Measurements from ENCODE around the gene UBE2S.
"Not testable (repeated sequence)": the region's sequence is repeated elsewhere in the genome, so short reads cannot be mapped to it uniquely, and the experiment has no call there.

UBE2S gene

DNA sequence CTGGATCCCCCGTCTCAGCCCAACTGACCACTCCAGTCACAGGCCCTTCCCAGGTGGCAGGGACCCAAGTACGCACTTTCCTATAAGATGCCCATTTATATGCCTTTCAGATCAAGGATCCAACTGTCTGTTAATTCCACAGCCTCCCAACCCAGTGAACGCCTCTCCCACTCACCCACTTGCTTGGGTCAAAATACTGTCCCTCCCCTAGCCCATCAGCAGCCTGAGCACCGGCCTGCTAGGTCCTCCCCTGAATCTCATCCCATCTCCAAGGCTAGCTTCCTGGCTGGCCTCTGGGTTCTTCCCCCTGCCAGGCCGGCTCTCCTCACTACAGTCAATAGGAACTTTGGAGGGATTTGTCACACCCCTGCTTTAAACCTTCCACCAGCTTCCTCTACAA is 1.9 kb downstream of the UBE2S start:
- DNase-seq: no peak

DNA sequence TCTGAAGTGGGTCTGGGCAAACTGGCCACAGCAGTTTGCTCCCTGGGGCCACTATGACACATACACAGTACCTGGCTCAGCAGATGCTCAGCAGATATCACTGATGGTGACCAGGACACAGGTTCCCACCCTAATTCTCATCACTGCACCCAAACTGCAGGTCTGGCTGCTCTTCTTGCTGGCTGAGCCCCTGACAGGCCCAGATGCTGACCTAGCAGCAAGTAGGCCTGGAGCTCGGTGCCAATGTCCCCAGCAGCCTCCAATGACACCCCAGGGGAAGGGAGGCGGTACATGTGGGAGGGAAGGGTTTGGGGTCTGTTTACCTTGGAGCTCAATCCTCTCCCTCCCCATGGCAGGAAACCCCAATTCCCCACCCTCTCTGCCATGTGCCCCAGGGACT is 5.1 kb downstream of the UBE2S start:
- DNase-seq: no peak

DNA sequence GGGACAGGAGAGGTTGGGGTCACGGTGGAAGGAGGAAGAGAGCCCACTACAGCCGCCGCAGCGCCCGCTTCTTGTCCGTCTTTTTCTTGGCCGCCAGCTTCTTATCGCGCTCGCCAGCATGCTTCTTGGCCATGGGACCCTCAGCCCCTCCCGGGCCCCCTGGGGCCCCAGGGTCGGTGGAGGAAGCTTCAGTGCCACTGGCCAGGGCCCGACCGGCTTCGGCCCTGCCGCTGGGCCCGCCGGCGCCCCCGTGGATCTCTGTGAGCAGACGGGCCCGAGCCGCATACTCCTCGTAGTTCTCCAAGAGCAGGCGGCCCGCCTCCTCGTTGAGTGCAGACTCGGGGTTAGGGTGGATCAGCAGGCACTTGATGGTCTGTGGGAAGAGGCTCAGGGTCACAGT is 6.2 kb downstream of the UBE2S start:
- DNase-seq: not testable (repeated sequence)

DNA sequence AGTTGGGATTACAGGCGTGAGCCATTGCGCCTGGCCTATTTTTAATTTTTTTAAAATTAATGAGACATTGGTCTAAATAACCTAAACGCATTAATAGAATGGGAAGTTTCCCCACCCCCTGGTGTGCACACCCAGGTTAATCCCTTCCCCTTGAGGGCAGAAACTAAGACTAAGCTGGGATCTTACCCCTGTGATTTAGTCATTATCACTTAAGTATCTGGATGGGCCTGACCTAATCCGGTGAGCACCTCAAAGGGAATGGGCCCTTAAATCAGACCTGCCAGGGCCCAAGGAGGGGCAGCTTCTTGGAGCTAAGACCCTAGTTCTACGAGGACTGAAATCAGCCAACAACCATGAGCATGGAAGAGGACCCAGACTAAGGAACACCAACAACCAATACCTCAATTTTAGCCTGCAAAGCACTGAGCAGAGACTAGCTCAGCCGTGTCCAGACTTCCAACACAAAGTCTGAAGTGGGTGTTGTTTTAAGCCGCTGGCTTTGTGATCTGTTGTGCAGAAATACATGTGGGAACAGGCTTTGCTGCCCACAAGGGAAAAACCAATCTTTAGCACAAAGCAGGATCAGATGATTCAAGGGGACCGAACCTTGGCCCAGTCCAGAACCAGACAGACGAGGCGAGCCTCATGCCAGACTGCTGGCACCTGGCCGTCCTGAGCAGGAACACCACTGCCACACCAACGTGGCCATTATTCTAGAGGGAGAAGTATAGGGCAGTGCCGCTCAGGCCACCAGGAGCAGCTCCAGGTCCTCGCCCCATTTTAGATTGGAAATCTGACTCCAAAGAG is 7.1 kb downstream of the UBE2S start:
- no peak for DNase-seq

DNA sequence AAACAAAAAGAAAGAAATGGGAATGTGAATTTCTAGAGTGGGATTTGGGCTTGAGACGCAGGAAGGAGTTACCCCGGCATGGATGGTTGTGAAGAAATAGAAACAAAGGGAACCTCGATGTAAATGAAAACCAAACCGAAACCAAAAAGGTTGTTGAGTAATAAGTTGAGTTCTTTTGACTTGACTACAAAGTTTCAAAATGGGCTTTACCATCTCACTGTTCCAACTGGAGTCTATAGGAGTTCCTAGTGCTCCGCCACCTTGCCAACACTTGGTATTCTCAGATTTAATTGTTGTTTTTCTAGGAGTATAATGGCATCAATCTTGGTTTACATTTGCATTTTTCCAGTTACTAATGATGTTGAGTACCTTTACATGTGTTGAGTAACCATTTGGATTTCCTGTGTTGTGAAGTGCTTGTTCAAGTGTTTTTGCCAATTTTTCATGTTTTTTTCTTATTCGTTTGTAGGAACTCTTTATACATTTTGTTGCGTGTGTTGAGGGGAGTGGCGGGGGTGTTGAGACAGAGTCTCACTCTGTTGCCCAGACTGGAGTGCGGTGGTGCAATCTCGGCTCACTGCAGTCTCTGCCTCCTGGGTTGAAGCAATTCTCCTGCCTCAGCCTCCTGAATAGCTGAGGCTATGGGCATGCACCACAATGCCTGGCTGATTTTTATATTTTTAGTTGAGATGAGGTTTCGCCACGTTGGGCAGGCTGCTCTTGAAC is 9.2 kb downstream of the UBE2S start:
- no peak for DNase-seq

DNA sequence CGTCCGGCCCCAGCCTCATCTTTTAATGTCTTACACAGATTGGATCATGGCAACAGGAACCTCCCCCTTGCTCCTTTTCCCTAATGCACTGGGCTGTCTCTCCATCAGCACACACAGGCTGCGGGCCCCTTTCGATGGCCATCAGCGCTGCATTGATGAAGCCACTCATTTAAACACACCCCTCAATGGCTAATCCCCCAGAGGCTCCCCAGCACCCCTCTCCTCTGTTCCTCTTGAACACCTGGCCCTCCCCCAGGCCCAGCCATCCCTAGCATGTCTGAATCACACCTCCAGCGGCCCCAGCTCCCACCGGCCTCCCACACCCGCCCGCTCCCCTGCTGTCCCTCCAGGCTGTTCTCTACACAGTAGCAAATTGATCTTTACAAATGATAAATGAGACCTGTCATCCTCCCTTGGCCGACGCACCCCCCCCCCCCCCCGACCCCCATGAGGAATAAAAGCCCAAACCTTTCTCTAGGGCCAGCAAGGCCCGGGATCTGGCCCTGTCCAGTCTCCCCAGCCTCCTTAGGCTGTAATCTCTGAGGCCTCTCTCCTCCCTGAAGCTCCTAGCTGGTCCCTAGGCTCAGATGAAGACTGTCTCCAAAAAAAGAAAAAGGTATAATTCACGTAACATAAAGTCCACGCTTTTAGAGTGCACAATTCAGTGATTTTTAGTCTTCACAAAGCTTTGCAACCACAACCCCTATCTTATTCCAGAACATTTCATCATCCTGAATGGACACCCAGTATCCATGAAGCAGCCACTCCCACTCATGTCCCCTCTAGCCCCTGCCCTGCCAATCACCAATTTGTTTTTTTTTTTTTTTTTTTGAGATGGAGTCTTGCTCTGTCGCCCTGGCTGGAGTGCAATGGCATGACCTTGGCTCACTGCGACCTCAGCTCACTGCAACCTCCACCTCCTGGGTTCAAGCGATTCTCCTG is 14.5 kb downstream of the UBE2S start:
- DNase-seq: no peak

DNA sequence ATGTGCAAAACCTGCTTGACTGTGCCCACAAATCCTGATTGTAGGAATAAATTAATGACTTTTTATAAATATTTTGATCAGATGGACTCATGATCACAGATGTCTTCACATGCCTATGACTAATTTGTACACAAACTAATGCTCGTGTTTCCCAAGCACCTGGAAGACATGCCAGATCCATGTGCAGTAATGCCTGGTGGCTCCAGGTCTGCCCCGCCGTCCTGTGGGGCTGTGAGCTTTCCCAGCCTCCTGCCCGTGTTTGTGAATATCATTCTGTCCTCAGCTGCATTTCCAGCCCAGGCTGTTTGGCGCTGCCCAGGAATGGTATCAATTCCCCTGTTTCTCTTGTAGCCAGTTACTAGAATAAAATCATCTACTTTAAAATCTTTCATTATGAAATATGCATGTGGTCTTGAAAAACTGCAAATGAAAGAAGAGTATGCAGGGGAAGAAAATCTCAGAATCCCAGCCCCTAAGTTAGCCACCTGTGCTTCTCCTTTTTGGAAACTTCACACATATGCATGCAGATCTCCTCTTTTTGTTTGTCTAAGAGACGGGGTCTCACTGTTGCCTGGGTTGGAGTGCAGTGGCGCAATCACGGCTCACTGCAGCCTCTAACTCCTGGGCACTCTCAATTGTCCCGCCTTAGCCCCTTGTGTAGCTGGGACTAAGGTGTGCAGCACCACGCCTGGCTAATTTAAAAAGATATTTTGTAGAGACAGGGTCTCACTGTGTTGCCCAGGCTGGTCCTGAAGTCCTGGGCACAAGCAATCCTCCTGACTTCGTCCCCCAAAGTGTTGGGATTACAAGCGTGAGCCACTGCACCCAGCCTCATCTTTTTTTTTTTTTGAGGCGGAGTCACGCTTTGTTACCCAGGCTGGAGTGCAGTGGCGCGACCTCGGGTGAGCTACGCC is 15.6 kb downstream of the UBE2S start:
- no peak for DNase-seq

DNA sequence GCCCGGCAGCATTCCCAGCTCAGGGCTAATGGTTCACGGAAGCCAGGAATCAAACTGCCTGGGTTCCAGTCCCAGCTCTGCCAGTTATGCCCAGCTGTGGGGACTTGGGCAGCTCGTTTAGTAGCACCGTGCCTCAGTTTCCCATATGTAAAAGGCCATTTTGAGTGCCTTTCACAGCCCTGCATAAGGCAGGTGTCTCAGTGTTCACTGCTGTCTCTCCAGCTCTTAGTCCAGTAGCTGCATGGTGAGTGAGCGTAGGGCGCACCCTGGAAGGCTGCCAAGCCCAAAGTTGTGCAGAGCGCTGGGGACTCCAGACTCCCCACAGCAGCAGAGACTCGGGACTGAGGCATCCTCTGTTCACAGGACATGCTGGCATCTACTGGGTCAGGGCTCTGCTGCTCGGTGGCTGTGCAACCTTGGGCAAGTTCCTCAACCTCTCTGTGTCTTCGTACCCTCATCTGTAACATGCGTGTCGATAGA is 16.4 kb downstream of the UBE2S start:
- no peak for DNase-seq

DNA sequence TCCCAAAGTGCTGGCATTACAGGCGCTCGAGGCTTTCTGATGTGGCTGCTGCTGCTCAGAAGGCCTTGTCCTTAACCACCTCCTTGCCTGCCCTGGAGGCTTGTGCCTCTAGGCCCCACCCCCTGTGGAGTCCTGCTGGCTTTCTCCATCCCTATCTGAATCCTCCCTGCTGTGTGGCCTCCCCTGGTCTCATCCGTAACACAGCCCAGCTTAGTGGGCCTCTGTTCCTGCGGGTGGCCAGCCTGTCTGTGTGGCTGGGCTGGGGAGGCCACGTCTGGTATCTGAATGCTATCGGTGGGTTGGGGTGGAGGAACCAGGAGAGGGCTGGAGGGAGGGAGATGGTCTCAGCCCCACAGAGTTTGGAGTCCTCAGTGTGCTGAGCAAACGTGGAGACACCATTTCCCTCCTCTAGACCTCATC is 17.1 kb downstream of the UBE2S start:
- DNase-seq: no peak

DNA sequence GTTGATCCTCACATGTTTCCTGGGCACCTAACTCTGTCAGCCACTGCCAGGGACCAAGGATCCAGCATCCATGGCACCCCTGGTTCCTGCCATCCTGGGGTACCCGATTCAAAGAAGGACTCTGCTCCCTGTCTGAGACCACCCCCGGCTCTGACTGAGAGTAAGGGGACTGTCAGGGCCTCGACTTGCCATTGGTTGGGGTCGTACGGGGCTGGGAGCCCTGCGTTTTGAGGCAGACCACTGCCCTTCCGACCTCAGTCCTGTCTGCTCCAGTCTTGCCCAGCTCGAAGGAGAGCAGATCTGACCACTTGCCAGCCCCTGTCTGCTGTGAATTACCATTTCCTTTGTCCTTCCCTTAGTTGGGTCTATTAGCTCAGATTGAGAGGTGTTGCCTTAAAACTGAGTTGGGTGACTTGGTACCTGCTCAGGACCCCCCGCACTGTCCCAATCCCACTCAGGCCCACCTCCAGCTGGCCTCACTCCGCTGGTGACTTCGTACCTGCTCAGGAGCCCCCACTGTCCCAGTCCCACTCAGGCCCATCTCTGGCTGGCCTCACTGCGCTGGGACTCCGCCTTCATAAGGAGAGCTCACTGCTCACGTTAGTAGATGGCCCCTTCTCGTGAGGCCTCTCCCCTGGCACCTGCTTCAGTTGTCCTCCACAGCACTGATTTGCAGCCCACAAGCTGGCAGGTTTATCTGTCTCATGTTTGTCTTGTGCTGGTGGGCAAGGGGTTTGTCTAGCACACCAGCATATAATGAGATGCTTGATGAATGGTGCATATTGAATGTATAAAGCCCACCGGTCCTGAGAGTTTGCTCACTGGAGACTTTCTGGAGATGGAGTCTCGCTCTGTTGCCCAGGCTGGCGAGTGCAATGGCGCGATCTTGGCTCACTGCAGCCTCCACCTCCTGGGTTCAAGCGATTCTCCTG is 17.9 kb downstream of the UBE2S start:
- no peak for DNase-seq

DNA sequence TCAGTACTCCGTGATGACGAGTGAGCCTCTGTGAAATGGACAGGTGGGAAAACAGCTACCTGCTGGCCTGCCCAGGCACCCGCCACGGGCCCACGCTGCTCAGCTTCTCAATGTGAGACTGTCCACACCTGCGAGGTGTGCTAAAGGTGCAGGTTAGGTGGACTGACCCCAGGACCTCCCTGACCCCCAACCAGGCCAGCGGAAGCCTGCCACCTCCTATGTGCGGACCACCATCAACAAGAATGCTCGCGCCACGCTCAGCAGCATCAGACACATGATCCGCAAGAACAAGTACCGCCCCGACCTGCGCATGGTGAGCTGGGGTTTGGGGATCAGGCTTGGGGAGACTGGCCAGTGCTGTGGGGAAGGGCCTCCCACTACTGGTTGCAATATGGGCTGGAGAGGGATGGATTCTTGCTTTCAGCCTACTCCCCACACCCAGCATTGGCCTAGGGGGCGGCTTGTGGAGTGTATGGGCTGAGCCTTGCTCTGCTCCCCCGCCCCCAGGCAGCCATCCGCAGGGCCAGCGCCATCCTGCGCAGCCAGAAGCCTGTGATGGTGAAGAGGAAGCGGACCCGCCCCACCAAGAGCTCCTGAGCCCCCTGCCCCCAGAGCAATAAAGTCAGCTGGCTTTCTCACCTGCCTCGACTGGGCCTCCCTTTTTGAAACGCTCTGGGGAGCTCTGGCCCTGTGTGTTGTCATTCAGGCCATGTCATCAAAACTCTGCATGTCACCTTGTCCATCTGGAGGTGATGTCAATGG is 19.7 kb downstream of the UBE2S start:
- DNase-seq: no peak

DNA sequence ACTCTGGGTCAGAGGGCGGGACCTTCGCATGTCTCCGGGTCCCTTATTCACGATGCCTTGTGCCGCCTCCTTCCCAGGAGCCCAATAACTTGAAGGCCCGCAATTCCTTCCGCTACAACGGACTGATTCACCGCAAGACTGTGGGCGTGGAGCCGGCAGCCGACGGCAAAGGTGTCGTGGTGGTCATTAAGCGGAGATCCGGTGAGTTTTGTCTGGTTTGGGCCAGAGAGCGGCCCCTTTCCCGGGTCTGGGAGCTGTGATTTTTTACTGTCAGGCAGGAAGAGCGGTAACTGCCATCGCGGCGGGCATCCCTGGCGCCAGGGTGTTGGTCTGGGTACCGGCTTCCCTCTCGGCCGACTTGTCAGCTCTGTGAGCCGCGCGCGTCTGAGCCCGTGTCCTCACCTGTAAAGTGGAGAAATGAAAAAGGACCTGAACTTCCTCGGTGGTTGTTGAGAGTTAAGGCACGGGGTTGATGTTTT is 21.1 kb downstream of the UBE2S start:
- no peak for DNase-seq

DNA sequence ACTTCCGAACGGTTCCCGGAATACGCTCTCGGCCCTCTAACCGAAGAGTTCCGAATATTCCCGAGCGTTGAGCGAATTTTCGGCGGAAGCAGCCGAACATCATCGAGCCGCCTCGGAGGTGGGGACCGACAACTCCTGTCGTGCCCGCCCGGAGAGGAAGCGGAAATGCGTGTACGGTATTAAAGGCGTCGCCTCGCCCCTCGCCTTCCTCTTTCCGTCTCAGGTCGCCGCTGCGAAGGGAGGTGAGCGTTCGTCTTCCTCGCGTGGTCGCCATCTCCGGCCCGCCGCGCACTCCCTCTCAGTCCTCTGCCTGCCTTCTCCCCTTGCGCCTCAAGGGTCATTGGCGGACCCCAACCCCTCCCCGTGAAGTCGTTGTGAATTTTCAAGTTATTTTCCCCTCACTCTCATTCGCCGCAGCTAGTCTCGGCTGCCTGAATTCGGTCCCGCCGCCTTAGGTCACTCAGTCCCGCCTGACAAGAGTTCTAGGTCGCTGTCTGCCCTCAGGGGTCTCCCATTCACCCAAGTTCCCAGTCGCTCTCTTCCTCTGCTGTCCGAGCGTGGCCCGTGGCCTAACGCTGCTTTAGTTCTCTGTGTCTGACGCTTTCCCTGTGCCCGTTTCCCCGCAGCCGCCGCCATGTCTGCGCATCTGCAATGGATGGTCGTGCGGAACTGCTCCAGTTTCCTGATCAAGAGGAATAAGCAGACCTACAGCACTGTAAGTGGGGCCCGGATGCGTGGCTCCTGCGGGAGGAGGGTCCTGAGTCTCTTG is 21.7 kb downstream of the UBE2S start, which contains the start of gene RPL28:
Gene RPL28, plus strand, starts transcription at position 209 of the 769 bp plus-strand sequence. Its CDS starts 426 bp downstream, at position 635.
- peak; percentile 97 for DNase-seq

DNA sequence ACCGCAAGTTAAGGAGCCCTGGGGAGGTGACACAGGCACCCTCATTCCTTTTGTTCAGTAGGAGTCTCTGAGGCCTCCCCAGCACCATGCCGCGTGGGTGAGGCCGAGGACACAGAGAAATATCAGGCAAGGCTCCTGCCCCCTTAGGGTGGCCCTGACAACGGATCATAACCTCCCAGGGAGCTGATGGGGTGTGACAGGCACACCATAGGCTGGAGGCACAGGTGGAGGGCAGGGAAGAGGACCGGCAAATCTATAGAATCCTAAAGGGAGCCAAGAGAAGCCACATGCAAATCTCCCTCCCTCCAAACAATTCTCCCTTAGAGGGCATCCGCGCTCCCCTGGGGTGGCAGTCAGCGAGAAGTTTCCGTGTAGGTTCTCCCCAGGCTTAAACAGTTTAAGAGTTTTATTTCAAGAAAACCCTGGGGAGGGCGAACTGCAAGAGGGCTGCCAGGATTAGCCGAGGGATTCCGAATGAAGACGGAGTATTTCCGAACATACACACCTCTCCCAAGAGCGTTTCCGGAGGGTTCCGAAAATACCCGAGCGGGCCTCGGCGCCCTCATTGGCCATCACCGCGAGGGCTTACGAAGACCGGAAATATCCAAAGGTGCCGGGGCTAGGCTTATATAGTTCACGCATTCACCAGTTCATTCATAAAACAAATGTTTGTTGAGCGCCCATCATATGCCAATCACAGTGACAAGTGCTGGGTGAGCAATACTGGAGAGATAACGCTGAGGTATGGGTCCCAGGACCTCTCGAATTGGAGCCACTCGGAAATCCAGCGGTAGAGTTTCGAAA is 22.5 kb downstream of the UBE2S start:
- DNase-seq: peak; percentile 98

DNA sequence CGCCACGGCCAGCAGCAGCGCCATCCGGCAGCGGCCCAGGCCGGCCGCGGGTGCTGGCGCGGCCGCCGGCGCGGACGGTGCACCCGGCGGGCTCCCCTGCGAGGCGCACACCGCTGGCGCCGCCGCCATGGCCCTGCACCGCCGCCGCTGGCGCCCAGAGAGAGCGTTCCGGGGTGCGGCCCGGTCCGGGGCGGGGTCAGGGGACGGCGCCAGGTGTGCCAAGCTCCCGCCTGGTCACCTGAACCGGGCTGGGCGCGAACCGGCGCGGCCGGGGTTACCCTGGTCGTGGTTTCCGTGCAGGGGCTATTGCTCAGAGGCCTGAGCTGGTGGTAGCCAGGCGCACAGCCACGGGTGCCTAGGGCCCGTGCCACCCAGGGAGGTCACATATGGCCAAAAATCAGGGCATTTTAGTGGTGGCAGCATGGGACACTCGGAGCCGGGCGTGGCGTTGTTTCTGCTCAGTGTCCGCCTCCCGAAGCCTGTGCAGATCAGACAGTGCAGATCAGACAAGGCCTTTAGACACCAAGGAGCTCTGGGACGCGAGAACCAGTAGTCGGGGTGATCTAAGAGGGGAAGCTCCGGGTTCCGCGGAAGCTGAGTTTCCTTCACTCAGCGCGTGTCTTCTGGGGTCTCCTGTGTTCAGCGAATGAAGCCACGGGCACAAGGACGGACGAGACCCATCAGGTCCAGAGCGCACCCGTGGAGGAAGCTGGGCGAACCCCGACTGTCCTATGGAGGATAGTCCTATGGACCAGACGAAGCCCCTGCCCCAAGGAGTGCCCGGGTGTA is 23.3 kb downstream of the UBE2S start, which contains the start of gene TMEM238:
Gene TMEM238, minus strand, starts transcription at position 162 of the 789 bp plus-strand sequence. Its CDS starts 33 bp downstream, at position 129.
- DNase-seq: no peak

DNA sequence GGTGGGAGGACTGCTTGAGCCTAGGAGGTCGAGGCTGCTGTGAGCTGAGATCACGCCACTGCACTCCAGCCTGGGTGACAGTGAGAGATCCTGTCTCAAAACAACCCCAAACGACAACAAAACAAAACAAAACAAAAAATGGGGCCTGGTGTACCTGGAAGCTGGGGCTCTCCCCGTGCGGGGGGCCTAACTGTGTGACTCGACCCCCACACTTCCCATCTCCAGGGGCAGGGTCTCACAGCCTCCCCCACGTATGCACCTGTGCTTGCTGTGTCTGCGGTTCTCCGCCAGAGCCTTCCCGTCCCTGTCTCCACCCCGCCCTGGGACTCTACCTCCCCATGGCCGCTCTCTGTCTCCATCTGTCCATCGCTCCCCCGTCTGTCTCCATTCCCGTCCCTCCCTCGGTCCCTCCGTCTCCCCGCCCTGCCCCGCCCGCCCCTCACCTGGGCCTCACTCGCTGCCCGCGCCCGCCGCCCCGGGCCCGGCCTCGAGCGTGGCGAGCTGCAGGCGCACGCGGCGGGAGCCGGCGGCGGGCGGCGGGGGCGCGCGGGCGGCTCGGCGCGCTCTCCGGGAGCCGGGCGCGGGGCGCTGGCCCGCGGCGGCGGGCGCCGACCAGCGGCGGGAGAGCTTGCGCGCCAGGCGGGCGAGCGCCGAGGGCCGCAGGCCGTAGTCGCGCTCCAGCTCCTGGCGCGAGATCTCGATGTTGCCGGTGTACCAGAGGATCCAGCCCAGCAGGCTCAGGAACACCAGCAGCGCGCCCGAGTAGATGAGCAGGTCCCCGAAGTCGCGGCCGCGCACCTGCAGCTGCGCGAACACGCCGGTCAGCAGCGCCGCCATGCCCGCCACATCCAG is 24.1 kb downstream of the UBE2S start:
- no peak for DNase-seq

Measured in effector CD8-positive, alpha-beta T cell (primary cell).